Measurements from ENCODE around the gene CST8.
A peak's percentile ranks its signal among the peaks of the same experiment; 100 is the strongest.
"Not testable (repeated sequence)": the region's sequence is repeated elsewhere in the genome, so short reads cannot be mapped to it uniquely, and the experiment has no call there.

Gene CST8, protein sequence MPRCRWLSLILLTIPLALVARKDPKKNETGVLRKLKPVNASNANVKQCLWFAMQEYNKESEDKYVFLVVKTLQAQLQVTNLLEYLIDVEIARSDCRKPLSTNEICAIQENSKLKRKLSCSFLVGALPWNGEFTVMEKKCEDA

DNA sequence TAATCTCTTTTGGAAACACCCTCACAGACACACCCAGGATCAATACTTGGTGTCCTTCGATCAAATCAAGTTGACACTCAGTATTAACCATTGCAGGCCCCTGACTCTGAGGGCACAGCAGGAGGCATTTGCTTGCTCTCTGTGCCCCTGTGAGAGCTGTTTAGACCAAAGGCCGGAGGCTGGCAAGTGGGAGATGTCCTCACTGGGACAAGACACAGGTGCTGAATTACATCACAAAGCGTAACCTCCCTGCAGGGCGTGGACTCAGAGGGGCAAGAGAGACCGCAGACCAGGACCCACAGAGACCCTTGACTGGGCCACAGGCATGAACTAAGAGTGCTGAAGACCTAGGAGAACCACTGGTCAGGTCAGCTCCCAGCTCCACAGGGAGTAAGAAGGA, at the start of gene CST8:
Gene CST8 (plus strand): TSS at position 301 of the 400 bp plus-strand sequence. CDS start 551 bp downstream, outside the sequence.
- DNase-seq = no peak

DNA sequence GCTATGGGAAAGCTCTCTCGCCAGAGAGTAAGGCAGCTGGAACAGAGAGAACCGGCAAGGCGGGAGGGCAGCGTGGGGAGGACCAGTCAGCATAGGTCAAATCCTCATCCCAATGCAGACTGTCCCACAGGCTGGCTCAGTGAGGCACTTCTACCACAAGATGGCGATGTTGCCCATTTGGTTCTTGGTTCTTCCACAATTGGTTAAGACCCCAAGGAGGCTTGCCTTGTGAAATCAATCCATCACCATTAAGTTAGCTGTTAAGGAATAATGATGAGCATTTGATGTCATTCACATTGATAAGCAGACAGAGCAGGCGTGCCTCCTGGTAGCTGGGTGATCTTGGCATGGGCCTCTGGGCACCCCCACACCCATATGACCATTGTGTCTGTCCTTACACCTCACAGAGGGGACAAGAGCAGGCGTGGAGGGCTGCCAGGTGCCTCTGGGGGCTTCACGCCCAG, 49.0 kb upstream of the CST8 start:
- peak; percentile 83 to 90 for DNase-seq

DNA sequence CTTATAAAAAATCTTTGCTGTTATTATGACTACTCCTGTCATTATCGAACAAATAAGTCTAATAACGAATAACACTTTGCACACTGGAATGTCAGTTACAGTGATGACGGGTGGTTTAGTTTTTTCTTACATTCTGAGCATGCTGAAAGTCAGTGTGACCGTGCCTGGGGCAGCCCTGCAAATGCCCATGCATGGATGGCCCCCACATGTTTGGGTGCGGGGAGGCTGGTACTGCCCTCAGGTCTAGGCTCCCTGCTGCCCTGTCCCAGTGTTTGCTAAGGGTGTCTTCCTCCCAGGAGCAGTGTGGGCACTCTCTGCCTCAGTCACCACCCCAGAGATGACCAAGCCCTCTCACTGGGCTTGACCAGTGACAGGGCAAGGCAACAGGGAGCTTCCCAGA, 48.5 kb upstream of the CST8 start:
- DNase-seq = no peak

DNA sequence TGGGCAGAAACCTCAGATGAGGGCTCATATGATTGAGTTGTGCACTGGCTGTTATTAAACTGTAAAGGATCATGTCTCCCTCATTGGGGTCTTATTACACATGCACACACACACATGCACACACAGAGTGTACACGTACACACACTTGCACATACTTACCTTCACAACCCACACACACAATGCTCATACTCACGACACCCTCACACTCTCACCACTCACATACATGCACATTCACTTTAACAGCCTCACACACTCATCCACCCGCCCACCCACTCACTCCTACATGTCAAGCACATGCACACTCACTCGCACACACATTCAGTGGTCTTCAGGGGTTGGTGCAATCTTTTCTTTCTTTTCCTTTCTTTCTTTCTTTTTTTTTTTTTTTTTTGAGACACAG, 46.1 kb upstream of the CST8 start:
- no peak for DNase-seq

DNA sequence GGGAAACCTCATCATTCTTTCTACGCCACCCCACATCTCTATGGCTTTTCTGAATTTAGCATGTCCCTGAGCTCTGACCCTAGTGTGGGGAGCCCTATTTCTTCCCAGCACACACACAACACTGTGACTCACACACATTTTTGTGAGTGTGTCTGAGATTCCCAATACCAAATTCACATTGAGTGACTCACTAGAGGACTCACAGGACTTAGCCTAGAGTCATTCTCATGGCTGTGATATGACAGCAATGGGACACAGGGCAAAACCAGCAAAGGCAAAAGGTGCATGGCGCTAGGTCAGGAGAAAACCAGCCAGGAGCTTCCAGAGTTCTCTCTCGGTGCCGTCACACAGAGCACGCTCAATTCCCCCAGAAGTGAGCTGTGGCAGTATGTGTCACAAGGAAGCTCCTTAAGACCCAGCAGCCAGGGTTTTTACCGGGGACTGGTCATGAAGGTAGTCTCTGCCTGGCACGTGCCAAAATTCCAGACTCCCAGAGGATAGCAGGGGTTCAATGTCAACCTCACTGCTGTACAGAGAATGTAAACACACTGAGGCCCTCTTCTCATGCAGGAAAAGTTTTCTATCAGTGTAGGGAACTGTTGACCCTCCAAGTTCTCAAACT, 45.2 kb upstream of the CST8 start:
- no peak for DNase-seq

DNA sequence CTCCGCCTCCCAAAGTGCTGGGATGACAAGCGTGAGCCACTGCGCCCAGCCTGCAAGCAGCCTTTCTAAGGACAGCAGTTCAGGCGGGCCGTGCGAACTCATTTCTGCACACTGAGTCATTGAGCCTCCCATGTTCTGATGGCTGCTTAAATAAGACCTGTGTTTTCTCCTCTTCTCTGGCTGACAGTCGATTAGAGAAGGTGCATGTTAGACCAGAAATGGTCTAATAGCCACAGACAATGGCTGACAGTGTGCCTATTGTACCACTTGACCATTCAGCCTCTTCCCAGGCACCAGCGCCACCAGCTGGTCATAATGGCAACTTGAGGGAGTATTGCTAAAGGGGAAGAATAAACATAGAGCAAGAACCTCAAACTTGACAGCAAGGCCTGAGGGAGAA, 44.4 kb upstream of the CST8 start:
- DNase-seq = peak; percentile 51 to 60

DNA sequence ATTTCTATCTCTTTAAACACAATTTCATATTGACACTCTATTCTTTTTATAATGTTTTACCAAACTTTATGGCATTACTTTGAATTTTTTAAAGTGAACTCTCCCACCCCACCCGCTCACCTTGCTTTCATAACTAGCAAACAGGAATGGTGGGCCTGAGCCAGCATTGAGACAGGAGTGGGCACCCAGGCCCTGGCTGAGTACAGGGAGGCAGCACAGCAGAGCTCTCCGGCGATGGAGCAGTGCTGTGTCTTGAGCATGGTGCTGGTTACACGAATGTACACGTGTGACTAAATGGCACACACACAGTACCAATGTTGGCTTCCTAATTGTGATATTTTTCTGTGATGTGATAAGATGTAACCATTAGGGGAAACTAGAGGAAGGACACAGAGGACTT, 42.8 kb upstream of the CST8 start:
- no peak for DNase-seq

DNA sequence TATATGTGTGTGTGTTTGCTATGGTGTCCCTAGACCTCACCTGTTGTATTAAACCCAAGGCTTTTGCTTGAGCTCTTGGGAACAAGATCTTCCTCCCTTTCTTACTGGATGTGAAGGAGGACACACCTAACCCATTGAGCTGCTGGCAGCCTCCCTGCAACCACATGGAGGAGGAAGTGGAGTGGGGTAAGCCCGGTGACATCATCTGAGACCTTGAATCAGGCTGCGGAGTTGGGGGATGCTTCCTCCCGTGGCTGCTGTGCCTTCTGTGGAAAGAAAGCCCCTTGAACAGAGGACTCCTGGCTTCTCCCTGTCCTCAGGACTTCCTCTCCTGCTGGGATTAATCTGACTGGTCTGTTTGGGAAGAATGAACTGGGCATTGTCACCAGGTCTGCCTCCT, 41.5 kb upstream of the CST8 start:
- DNase-seq = no peak

DNA sequence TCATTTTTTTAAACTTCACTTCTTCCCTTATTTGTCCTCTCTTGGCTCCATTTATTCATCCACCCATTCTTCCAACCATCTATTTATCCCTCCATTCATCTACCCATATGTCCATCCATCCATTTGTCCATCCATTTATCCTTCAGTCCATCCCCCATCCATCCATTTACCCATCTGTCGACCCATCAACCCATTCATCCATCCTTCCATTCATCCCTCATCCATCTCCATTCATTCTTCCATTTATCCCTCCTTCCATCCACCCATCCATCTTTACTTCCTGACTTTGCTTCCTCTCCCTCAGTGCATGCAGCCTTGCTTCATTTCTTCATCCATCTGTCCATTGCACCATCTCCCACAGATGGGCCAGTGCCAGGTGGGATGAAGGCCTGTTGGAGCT, 40.0 kb upstream of the CST8 start:
- no peak for DNase-seq

DNA sequence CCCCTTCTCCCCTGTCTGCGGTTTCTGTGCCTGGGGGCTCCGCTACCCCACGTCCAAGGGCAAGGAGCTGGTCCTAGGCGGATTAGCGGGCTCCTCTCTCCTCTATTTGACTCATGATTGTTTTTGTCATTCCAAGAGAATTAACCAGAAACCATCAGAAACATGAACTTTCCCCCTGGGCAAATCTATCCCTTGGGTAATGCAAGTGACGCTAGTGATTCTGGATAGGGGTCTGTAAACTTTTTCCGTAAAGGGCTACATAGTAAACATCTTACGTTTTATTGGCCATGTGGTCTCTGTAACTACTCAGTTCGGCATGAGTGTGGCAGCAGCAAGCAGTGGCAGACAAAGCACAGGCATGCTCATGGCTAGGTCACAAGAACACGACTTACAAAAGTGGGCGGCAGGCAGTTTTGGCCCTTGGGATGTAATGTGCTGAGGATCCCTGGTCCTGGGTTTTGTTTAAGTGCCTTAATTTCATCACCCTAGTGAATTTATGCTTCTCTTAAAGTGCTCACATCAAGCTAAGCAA, 38.9 kb upstream of the CST8 start:
- no peak for DNase-seq

DNA sequence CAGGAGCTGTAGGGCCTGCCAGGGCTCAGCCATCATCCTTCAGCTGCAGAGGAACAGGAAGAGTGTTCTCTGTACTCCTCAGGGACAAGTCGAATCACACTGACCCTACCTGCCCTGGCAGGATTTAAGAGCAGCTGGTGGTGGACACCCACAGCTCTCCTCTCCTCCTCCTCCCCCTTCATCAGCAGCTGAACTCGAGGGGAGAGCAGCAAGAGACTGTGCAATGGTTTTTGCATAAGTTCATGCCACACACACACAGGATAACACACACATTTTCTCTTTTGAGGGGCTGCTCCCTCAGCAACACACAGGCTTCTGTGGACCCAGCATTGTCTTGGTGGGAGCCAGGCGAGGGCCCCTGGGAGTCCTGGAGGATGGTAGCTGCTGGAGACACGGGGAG, 38.1 kb upstream of the CST8 start, which contains the start of gene CST11:
Gene CST11 (minus strand): TSS at position 101 of the 400 bp plus-strand sequence. CDS start 65 bp downstream, at position 36.
- DNase-seq = no peak

DNA sequence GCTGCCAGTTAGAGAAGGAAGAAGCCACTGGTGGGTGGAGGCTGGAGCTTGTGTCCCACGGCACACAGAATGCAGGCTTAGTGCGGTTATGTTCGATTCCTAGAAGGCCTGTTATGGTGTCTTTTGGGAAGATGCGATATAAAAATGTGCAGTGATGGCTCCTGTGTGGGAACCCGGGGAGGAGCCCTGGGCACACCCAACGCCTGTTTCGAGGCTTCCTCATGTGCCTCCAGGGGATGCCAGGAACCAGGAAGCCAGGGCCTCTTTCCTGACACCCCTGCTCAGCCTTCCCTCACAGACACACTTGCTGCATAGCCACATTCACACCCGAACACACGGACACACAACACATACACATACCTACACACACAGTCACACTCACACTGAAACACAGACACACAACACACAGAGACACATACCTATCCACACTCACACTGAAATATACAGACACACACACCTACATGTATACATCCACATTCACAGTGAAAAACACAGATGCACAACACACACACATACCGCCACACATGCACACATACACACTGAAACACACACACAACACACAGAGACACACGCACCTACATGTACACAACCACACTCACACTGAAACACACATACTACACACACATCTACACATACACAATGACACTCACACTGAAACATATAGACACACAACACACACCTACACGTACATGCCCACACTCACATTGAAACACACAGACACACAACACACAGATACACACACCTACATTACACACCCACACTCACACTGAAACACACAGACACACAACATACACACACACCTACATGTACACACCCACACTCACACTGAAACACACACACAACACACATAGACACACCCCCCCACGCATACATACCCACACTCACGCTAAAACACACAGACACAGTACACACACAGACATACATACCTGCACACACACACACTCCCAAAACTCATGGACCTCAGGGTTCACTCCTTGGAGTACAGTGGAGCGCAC, 37.1 kb upstream of the CST8 start:
- no peak for DNase-seq

DNA sequence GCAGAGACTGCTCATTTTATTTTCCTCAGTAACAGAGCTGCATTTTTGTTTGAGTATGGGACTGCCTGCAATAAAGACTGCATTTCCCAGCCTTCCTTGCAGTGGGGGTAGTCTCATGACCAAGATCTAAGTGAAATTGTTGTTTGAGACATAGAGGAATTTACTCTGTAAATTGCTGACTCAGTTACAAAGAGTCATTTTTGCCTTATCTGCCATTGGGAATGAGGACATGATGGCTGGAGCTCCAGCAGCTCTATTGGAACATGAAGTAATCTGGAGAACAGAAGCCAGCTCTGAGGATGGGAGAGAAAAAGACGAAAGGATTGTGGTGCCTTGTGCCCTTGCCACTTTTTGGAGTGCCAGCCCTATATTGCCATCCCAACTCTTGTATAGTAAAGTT, 36.1 kb upstream of the CST8 start:
- DNase-seq = no peak

DNA sequence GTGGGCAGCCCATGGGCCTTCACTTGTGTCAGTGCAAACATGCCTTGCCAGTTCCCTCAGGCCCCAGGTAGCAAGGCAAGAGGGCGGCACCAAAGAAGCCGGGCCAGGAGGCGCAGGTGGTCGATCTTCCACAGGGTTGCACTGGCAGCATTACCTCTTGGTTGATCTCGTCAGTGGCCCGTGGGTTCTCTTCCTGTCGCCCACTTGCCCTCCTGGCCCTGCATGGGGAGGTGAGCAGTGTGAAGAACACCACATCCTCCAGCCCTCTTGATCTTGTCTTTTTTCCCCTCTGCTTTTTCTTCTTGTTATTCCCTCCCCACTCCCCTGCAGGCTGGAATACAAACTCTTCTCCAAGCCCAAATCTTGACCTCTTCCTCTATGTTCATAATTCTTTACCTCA, 35.3 kb upstream of the CST8 start:
- DNase-seq = no peak

DNA sequence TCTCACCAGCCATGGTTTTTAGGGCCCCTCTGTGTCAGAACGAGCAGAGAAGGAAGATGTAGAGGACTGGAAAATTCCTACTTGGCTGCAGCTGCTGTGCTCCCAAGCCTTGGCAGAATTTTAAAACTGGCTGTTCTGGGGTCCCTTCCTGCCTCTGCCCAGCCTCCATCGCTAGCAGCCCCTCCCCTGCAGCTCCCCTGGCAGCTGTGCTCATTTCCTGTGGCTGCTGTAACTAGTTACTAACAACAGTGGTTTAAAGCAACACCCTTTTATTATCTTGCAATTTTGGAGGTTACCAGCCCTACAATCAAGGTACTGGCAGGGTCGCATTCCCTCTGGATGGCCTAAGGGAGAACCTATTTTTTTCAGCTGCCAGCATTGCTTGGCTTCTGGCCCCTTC, 34.5 kb upstream of the CST8 start:
- no peak for DNase-seq

DNA sequence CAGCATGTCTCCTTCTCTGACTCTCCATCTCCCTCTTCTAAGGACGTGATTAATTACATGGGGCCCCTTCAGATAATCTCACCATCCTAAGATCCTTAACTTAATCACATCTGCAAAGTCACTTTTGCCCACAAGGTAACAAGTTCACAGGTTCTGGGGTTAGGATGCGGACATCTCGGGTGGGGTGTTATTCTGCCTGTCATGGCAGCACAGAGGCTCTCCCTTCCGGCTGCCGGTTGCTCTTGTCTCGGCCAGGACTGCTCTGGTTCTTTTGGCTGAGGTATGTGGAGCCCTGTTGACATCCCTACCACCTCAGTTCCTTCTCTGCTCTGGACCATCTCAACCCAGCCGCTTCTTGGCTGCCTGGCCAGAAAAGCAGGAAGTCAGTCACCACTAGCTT, 34.0 kb upstream of the CST8 start:
- no peak for DNase-seq

DNA sequence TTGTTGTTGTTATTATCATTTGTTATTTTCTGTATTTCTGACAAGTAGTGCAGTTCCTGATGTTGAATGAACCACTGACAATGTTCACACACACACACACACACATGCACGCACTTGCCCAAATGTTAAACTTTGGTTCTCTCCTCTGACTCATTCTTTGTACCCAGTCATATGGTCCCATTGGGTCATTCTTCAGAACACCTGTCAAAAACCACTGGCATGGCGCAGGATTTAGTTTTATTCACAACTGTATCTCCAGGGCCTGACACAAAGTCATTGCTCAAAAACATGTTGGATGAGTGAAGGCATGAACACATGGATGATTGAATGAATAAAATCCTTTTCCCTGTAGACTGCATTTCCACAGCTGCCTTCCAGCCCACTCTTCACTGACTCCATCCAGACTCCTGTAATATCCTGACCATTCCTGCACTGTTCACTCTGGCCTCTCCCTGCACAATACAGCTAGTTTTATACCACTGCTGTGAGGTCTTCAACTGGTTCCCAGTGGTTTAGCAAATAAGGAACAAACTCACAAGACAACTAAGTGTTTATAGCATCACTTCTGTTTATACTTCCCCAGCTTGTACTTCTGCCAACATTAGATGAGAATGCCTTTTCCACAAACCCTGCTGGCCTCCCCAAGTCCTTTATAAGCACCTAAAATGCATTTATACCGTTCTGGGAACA, 31.3 kb upstream of the CST8 start:
- no peak for DNase-seq

DNA sequence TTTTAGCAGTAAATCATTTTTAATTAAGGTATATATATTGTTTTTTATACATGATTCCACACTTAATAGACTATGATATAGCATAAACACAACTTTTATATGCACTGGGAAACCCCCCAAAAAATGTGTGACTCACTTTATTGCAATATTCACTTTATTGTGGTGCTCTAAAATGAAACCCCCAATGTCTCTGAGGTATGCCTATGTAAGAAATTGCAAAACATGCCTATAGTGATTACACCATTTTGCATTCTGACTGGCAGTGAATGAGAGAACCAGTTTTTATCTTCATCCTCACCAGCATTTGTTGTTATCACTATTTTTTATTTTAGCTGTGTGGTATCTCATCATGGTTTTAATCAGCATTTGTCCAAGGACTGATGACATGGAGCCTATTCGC, 29.7 kb upstream of the CST8 start:
- DNase-seq = no peak

DNA sequence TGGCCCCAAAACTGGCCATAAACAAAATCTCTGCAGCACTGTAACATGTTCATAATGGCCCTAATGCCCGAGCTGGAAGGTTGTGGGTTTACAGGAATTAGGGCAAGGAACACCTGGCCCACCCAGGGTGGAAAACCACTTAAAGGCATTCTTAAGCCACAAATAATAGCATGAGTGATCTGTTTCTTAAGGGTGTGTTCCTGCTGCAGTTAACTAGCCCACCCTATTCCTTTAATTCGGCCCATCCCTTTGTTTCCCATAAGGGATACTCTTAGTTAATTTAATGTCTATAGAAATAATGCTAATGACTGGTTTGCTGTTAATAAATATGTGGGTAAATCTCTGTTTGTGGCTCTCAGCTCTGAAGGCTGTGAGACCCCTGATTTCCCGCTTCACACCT, 24.0 kb upstream of the CST8 start:
- DNase-seq = not testable (repeated sequence)

DNA sequence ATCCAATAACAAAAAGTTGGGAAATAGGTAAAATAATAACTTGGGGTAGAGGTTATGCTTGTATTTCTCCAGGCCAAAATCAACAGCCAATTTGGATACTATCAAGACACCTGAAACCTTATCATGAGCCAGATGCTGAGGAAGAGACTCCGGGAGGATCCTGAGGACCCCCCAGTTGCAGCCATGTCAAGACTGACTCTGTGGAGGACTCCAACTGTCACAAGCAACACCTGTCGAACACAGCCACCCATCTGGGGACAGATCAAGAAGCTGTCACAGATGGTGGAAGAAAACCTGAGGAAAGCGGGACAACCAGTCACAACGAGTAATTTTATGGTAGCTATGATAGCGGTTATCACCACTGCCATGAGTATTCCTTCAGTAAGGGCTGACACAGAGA, 18.6 kb upstream of the CST8 start:
- DNase-seq = peak; percentile 5 to 81

DNA sequence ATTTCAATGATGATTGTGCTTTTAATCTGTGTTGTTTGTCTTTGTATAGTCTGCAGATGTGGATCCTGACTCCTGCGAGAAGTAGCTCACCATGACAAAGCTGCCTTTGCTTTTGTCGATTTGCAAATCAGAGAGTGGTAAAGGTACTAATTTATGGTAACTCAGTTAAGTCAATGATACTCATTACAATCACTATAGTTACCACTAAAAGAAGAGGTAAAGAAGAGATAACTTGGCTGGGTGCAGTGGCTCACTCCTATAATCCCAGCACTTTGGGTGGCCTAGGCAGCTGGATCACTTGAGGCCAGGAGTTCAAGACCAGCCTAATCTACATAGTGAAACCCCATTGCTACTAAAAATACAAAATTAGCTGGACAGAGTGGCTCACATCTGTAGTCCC, 17.6 kb upstream of the CST8 start:
- not testable (repeated sequence) for DNase-seq

DNA sequence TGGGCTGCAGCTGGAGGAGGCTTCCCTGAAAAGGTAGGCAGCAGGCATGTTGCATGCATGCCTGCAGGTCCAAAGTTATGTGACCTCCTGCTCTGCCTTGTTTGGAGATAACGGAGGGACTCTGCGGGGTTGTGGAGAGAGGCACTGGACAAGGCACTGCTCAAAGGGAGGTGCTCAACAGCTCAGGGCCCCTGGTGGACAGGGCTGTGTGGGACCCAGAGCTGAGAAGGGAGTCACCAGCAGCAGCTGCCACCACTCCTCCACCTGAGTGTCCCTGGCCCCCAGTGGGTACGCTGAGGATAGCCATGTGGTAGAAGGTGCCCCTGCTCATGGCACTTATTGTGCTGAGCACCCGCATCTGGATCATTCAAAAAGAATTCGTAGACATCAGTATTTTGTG, 15.5 kb upstream of the CST8 start:
- DNase-seq = no peak
